Right lobe of liver (tissue), 4 donors: ENCODE results near the gene ATP1A2.

Source experiments
- CTCF ChIP-seq, 4 donors: fragments of 200-600 bp in 3 of 4; fragments of 450-650 bp in 1 of 4; IDR thresholded peaks; one replicate each; pipeline versions ENCODE4 v1.5.1 to v1.8.0; 2016 to 2022; ENCODE audit warnings: antibody characterized with exemption in 4 of 4, mild to moderate bottlenecking in 2 of 4
- POLR2A ChIP-seq: fragments of 450-650 bp; IDR thresholded peaks from one replicate; pipeline ENCODE4 v1.6.1; 2017; ENCODE audit warnings: antibody characterized with exemption, mild to moderate bottlenecking
- donor health status: DM: no; HTN: no; CAD: no.
- donor health status: DM: no; HTN: no; CAD: no.
- donor health status: DM: no; HTN: yes; CAD: no.

DNA sequence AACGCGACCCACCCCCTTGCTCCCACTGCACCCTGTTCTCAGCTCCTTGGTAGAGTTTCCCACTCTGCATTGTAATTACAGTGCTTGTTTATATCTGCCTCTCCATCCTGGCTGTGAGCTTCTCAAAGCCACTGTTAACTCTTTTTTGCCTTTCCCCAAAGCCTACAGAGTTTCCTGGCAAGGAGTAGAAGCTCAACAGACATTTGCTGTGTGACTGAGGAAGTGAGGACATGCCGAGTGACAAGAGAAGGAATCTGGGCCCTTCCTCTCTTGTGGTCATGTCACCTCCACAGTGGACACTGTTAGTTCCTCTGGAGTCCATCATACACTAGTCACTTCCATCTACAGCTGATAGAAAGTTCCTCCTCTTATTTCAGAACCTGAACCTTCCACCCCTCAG, 11.1 kb upstream of the ATP1A2 start:
- TF ChIP-seq CTCF (IDR thresholded peaks at IDR 0.05) (no peak), POLR2A (no peak)
